ENCODE measurements around the gene DSG3.

Gene DSG3
- long read RNA-seq, donor 1 = 0 reads
- long read RNA-seq, donor 2 = 0 reads
- long read RNA-seq, donor 3 = 0 reads
- long read RNA-seq, donor 4 = 0 reads
- long read RNA-seq, donor 5 = 0 reads
- long read RNA-seq, donor 6 = 0 reads
- long read RNA-seq, donor 7 = 0 reads
- long read RNA-seq, donor 8 = 0 reads

GRCh38 chr18:31447530-31448191, at the start of gene DSG3:
Gene DSG3, plus strand, starts transcription at chr18:31447741. Its CDS starts 137 bp downstream, at chr18:31447878.
- no peak for DNase-seq

GRCh38 chr18:31398191-31398590, 49.4 kb upstream of the DSG3 start:
- DNase-seq = no peak

GRCh38 chr18:31399306-31400032, 48.1 kb upstream of the DSG3 start:
- no peak for DNase-seq

- no peak for DNase-seq
These were observed 46.1 kb upstream of the DSG3 start for GRCh38 chr18:31401156-31402025.

- DNase-seq = no peak
These were observed 45.5 kb upstream of the DSG3 start for GRCh38 chr18:31402026-31402373.

GRCh38 chr18:31403409-31403808, 44.1 kb upstream of the DSG3 start:
- DNase-seq = no peak

GRCh38 chr18:31407649-31408048, 39.9 kb upstream of the DSG3 start:
- DNase-seq = no peak

- no peak for DNase-seq
These were observed 38.3 kb upstream of the DSG3 start for GRCh38 chr18:31409276-31409675.

- peak; percentile 34 for DNase-seq
These were observed 36.6 kb upstream of the DSG3 start for GRCh38 chr18:31410716-31411483.

GRCh38 chr18:31413137-31413536, 34.4 kb upstream of the DSG3 start:
- DNase-seq = no peak

GRCh38 chr18:31417850-31418249, 29.7 kb upstream of the DSG3 start:
- no peak for DNase-seq

GRCh38 chr18:31419457-31419932, 28.0 kb upstream of the DSG3 start:
- DNase-seq = no peak

GRCh38 chr18:31420032-31420431, 27.5 kb upstream of the DSG3 start:
- no peak for DNase-seq

- no peak for DNase-seq
These were observed 27.0 kb upstream of the DSG3 start for GRCh38 chr18:31420524-31420923.

- no peak for DNase-seq
These were observed 23.1 kb upstream of the DSG3 start for GRCh38 chr18:31424383-31424988.

GRCh38 chr18:31426021-31426420, 21.5 kb upstream of the DSG3 start:
- no peak for DNase-seq

- no peak for DNase-seq
These were observed 20.6 kb upstream of the DSG3 start for GRCh38 chr18:31426871-31427406.

GRCh38 chr18:31428211-31428610, 19.3 kb upstream of the DSG3 start:
- no peak for DNase-seq

- DNase-seq = no peak
These were observed 17.9 kb upstream of the DSG3 start for GRCh38 chr18:31429623-31430022.

- no peak for DNase-seq
These were observed 17.5 kb upstream of the DSG3 start for GRCh38 chr18:31430072-31430471.

- DNase-seq = no peak
These were observed 17.0 kb upstream of the DSG3 start for GRCh38 chr18:31430554-31430953.

All from right kidney (tissue), 9 donors.